Esophagus muscularis mucosa (tissue), 3 donors: ENCODE results near the gene PGM2L1.

Experiments
- POLR2AphosphoS5 ChIP-seq, 2 donors: sonication (generic); formaldehyde crosslinking; IDR thresholded peaks; one replicate each; pipeline ENCODE4 v1.6.1; 2017; ENCODE audit warnings: antibody characterized with exemption in 2 of 2
- TF ChIP-seq, protein P1 (sequence below), 3 experiments: fragments of 200-600 bp in 2 of 3; fragments of 450-650 bp in 1 of 3; sonication (generic) in 2 of 3; IDR thresholded peaks; one replicate each; pipeline ENCODE4 v1.5.1; 2017 to 2019; ENCODE audit warnings: antibody characterized with exemption in 3 of 3, mild to moderate bottlenecking in 2 of 3, moderate library complexity in 1 of 3

- no peak for TF ChIP-seq POLR2AphosphoS5 (IDR thresholded peaks at IDR 0.05)
- TF ChIP-seq, protein P1, sequence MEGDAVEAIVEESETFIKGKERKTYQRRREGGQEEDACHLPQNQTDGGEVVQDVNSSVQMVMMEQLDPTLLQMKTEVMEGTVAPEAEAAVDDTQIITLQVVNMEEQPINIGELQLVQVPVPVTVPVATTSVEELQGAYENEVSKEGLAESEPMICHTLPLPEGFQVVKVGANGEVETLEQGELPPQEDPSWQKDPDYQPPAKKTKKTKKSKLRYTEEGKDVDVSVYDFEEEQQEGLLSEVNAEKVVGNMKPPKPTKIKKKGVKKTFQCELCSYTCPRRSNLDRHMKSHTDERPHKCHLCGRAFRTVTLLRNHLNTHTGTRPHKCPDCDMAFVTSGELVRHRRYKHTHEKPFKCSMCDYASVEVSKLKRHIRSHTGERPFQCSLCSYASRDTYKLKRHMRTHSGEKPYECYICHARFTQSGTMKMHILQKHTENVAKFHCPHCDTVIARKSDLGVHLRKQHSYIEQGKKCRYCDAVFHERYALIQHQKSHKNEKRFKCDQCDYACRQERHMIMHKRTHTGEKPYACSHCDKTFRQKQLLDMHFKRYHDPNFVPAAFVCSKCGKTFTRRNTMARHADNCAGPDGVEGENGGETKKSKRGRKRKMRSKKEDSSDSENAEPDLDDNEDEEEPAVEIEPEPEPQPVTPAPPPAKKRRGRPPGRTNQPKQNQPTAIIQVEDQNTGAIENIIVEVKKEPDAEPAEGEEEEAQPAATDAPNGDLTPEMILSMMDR (IDR thresholded peaks at IDR 0.05), result no peak
Measured at GRCh38 chr11:74367881-74368280, 30.4 kb downstream of the PGM2L1 start.
